HepG2 (cell line): ENCODE results near the gene OGFR. TPM values are rescaled to one million over a fixed set of nuclear protein-coding genes. Genes with fewer than 3 reads are reported as not detected.

Experiments
- ETV6 ChIP-seq: sonication (generic); formaldehyde crosslinking; conservative IDR thresholded peaks from 2 replicates; pipeline ENCODE4 v1.4.0; 2020; ENCODE audit warnings: missing genetic modification reagents
- ISL2 ChIP-seq: sonication (generic); formaldehyde crosslinking; IDR thresholded peaks from 2 replicates; pipeline ENCODE4 v1.5.0; 2020; ENCODE audit warnings: missing genetic modification reagents
- MIER3 ChIP-seq: IDR thresholded peaks from 2 replicates; pipeline ENCODE4 v1.6.1; 2016; ENCODE audit warnings: missing compliant biosample characterization, borderline replicate concordance
- MXD4 ChIP-seq: IDR thresholded peaks from 2 replicates; pipeline ENCODE4 v1.6.1; 2016; ENCODE audit warnings: mild to moderate bottlenecking, missing biosample characterization, missing genetic modification reagents
- NRL ChIP-seq: sonication (generic); formaldehyde crosslinking; IDR thresholded peaks from 2 replicates; pipeline ENCODE4 v1.5.0; 2020; ENCODE audit warnings: missing genetic modification reagents, mild to moderate bottlenecking, moderate library complexity, borderline replicate concordance
- POLR2A ChIP-seq, 2 experiments: IDR thresholded peaks; 2 replicates each; pipeline ENCODE4 v1.6.1; 2011; ENCODE audit warnings: low read depth in 2 of 2, low read length in 2 of 2, mild to moderate bottlenecking in 1 of 2, moderate library complexity in 1 of 2; ENCODE audit not compliant: insufficient read depth in 1 of 2
- PRPF4 ChIP-seq: fragments of 200-400 bp; formaldehyde crosslinking; IDR thresholded peaks from 2 replicates; pipeline ENCODE4 v1.6.1; 2016; ENCODE audit warnings: low read length, low read depth; ENCODE audit not compliant: poor library complexity, severe bottlenecking
- RARA ChIP-seq: IDR thresholded peaks from 2 replicates; pipeline ENCODE4 v1.6.1; 2016; ENCODE audit warnings: missing genetic modification reagents, missing compliant biosample characterization
- RARG ChIP-seq: sonication (generic); formaldehyde crosslinking; IDR thresholded peaks from 2 replicates; pipeline ENCODE4 v1.4.0; 2020; ENCODE audit warnings: low read depth, mild to moderate bottlenecking, missing genetic modification reagents
- SIN3A ChIP-seq: IDR thresholded peaks from 2 replicates; pipeline ENCODE4 v1.6.1; 2011; ENCODE audit warnings: low read depth, mild to moderate bottlenecking, control low read depth, low read length, borderline replicate concordance
- TBP ChIP-seq: sonication (generic); formaldehyde crosslinking; IDR thresholded peaks from 2 replicates; pipeline ENCODE4 v1.5.0; 2020; ENCODE audit warnings: missing genetic modification reagents
- ZFP1 ChIP-seq: IDR thresholded peaks from 2 replicates; pipeline ENCODE4 v1.6.1; 2016
- ZNF318 ChIP-seq: sonication (generic); formaldehyde crosslinking; IDR thresholded peaks from 2 replicates; pipeline ENCODE4 v1.4.0; 2020; ENCODE audit warnings: mild to moderate bottlenecking, missing genetic modification reagents
- ZNF441 ChIP-seq: sonication (generic); formaldehyde crosslinking; IDR thresholded peaks from 2 replicates; pipeline ENCODE4 v1.7.0; 2021; ENCODE audit warnings: missing genetic modification reagents, borderline replicate concordance
- ZNF75D ChIP-seq: sonication (generic); formaldehyde crosslinking; IDR thresholded peaks from 2 replicates; pipeline ENCODE4 v1.8.1; 2023; ENCODE audit warnings: missing genetic modification reagents, mild to moderate bottlenecking, borderline replicate concordance
- polyA plus RNA-seq, 8 experiments: library from polyadenylated mRNA; depleted of rRNA in 3 of 8; stranded (reverse) in 7 of 8; unstranded in 1 of 8; fragments of >200 nt; fragmentation: Illumina TruSeq in 4 of 8; extraction: Trizol in 4 of 8; gene quantifications; 2 replicates each; pipeline versions ENCODE4 v1.2.1 to v1.2.3, GENCODE V29; 2011 to 2016; ENCODE audit warnings: low read depth in 4 of 8, missing spikeins in 1 of 8, mixed read lengths in 1 of 8; ENCODE audit not compliant: insufficient read depth in 1 of 8
- total RNA-seq, 5 experiments: library from RNA; depleted of rRNA; stranded (reverse); fragments of >200 nt; fragmentation: Illumina TruSeq; extraction: Trizol; gene quantifications; 2 replicates each; pipeline ENCODE4 v1.2.3, GENCODE V29; 2016; ENCODE audit warnings: low read depth in 1 of 5
- TF ChIP-seq, protein P1 (sequence below): sonication (generic); formaldehyde crosslinking; IDR thresholded peaks from 2 replicates; pipeline ENCODE4 v1.5.1; 2020; ENCODE audit warnings: missing genetic modification reagents, mild to moderate bottlenecking, borderline replicate concordance
- TF ChIP-seq, protein P2 (sequence below): sonication (generic); formaldehyde crosslinking; IDR thresholded peaks from 2 replicates; pipeline ENCODE4 v1.5.1; 2020; ENCODE audit warnings: missing genetic modification reagents, mild to moderate bottlenecking, borderline replicate concordance
- TF ChIP-seq, protein P3 (sequence below): sonication (generic); formaldehyde crosslinking; IDR thresholded peaks from 2 replicates; pipeline ENCODE4 v1.8.0; 2022; ENCODE audit warnings: mild to moderate bottlenecking, missing genetic modification reagents, moderate library complexity

OGFR gene
- total and polyA plus RNA-seq, 2 of the 13 experiments (the other 11 are each of a cell fraction or from before 2014, with no cell fraction given) = 47.7 to 81.8 TPM

DNA sequence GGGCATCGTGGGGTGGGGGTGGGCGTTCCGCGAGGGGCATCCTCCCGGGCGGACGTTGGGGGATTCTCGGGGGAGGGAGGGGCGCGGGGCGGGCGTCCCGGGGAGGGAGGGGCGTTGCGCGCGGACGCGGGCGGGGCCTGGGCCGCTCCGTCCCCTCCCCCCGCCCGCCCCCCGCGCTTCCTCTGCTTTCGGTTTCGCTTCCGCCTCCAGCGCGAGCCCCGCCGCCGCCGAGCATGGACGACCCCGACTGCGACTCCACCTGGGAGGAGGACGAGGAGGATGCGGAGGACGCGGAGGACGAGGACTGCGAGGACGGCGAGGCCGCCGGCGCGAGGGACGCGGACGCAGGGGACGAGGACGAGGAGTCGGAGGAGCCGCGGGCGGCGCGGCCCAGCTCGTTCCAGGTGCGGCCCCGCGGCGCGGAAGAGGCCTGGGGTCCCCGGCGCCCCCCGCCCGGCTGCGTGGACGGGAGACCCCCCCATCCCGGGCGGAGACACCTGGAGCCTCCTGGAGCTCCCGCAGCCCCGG, at the start of gene OGFR (continued):
- TF ChIP-seq TBP (CRISPR knock-in tag) = no peak
- no peak for TF ChIP-seq ZNF75D (CRISPR knock-in tag)
- TF ChIP-seq, protein P1, sequence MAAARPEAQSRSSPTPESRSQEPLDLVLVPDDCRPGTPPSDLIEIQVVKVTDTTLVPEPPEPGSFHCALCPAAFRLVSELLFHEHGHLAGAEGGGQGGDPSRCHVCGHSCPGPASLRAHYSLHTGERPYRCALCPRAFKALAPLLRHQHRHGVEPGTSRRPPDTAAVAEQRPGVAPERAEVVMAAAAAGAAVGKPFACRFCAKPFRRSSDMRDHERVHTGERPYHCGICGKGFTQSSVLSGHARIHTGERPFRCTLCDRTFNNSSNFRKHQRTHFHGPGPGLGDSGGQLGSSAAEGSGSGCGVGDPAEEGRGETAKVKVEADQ = no peak; the same call in 1 of the 2 replicates
- no peak for TF ChIP-seq ZNF318 (CRISPR knock-in tag)
- TF ChIP-seq, protein P2, sequence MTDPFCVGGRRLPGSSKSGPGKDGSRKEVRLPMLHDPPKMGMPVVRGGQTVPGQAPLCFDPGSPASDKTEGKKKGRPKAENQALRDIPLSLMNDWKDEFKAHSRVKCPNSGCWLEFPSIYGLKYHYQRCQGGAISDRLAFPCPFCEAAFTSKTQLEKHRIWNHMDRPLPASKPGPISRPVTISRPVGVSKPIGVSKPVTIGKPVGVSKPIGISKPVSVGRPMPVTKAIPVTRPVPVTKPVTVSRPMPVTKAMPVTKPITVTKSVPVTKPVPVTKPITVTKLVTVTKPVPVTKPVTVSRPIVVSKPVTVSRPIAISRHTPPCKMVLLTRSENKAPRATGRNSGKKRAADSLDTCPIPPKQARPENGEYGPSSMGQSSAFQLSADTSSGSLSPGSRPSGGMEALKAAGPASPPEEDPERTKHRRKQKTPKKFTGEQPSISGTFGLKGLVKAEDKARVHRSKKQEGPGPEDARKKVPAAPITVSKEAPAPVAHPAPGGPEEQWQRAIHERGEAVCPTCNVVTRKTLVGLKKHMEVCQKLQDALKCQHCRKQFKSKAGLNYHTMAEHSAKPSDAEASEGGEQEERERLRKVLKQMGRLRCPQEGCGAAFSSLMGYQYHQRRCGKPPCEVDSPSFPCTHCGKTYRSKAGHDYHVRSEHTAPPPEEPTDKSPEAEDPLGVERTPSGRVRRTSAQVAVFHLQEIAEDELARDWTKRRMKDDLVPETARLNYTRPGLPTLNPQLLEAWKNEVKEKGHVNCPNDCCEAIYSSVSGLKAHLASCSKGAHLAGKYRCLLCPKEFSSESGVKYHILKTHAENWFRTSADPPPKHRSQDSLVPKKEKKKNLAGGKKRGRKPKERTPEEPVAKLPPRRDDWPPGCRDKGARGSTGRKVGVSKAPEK (CRISPR knock-in tag) = no peak
- TF ChIP-seq, protein P3, sequence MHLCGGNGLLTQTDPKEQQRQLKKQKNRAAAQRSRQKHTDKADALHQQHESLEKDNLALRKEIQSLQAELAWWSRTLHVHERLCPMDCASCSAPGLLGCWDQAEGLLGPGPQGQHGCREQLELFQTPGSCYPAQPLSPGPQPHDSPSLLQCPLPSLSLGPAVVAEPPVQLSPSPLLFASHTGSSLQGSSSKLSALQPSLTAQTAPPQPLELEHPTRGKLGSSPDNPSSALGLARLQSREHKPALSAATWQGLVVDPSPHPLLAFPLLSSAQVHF (CRISPR knock-in tag) = peak; percentile 81; the same call in 1 of the 2 replicates
- TF ChIP-seq ZNF441 (CRISPR knock-in tag) = peak; percentile 31; the same call in 1 of the 2 replicates
- TF ChIP-seq POLR2A (IDR thresholded peaks at IDR 0.05; ENCODE audit: insufficient read depth in 1 of 2, low read depth in 2 of 2, low read length in 2 of 2) = peak; percentile 20 to 75; a peak in 2 of 4 replicates
- TF ChIP-seq MXD4 (CRISPR knock-in tag) = peak; percentile 63; the same call in 1 of the 2 replicates
- TF ChIP-seq RARG (CRISPR knock-in tag) = no peak
- TF ChIP-seq ZFP1 (CRISPR knock-in tag) = no peak
- no peak for TF ChIP-seq PRPF4
- TF ChIP-seq SIN3A = 0 out of 2 replicates have a peak, but pooled peaks have one; percentile 7
- TF ChIP-seq MIER3 (CRISPR knock-in tag) = 0 out of 2 replicates have a peak, but pooled peaks have one; percentile 54
- peak; percentile 80; the same call in 1 of the 2 replicates for TF ChIP-seq ETV6
- no peak for TF ChIP-seq ISL2 (CRISPR knock-in tag)
- 0 out of 2 replicates have a peak, but pooled peaks have one; percentile 80 for TF ChIP-seq NRL (CRISPR knock-in tag)
- TF ChIP-seq RARA (CRISPR knock-in tag) = 0 out of 2 replicates have a peak, but pooled peaks have one; percentile 16
